ENCODE data around the gene FPGS.

Gene FPGS

GRCh38 chr9:127802576-127803443 is at the start of gene FPGS:
FPGS (plus strand) TSS chr9:127802882; CDS start chr9:127802925, 43 bp downstream.
- peaks cover 28% of the 10 kb centered on the region for H3K36me3 ChIP-seq (ENCODE audit: control insufficient read depth, low read length)
- H3K4me3 ChIP-seq (ENCODE audit: low read length), result peak within 1 kb of the TSS; percentile 91
- peaks cover 36% of the 10 kb centered on the region for H3K79me2 ChIP-seq (ENCODE audit: control insufficient read depth, low read length)
- H3F3A ChIP-seq (ENCODE audit: control insufficient read depth, insufficient read depth), result peaks cover 10% of the 10 kb centered on the region
- H4K20me1 ChIP-seq (ENCODE audit: control insufficient read depth, insufficient read depth, low read depth, low read length), result peaks cover 6% of the 10 kb centered on the region; the same call in 1 of the 2 replicates
- H3K9me3 ChIP-seq (ENCODE audit: control insufficient read depth, insufficient read depth, low read length), result no peaks in the 10 kb centered on the region
- peaks cover 31% of the 10 kb centered on the region for H3K4me1 ChIP-seq (ENCODE audit: control insufficient read depth, low read length)
- no peaks in the 10 kb centered on the region for H3K9me2 ChIP-seq (replicated peaks; ENCODE audit: control insufficient read depth, low read length)
- H3K4me2 ChIP-seq (ENCODE audit: low read length), result peak within 1 kb of the TSS; percentile 97
- no peaks in the 10 kb centered on the region for H3K27me3 ChIP-seq (ENCODE audit: control insufficient read depth, low read length)
- peak within 1 kb of the TSS; percentile 66 for H3K27ac ChIP-seq (ENCODE audit: low read depth, low read length)
- TF ChIP-seq CTCF (IDR thresholded peaks at IDR 0.05; ENCODE audit: low read depth, low read length, poor library complexity, severe bottlenecking) (no peak), EZH2phosphoT487 (IDR thresholded peaks at IDR 0.05; ENCODE audit: borderline replicate concordance, low read length) (no peak)

GRCh38 chr9:127753148-127753547 is 49.5 kb upstream of the FPGS start:
- H3K4me2 ChIP-seq (ENCODE audit: low read length), result no peak overlapping the region
- no peaks in the 10 kb centered on the region for H3K9me2 ChIP-seq (replicated peaks; ENCODE audit: control insufficient read depth, low read length)
- H3K27me3 ChIP-seq (ENCODE audit: control insufficient read depth, low read length), result no peaks in the 10 kb centered on the region
- no peak overlapping the region for H3K27ac ChIP-seq (ENCODE audit: low read depth, low read length)
- TF ChIP-seq EZH2phosphoT487 (IDR thresholded peaks at IDR 0.05; ENCODE audit: borderline replicate concordance, low read length), result no peak
- TF ChIP-seq CTCF (IDR thresholded peaks at IDR 0.05; ENCODE audit: low read depth, low read length, poor library complexity, severe bottlenecking), result no peak
- H3K36me3 ChIP-seq (ENCODE audit: control insufficient read depth, low read length), result peaks cover 29% of the 10 kb centered on the region
- no peaks in the 10 kb centered on the region for H3K79me2 ChIP-seq (ENCODE audit: control insufficient read depth, low read length)
- no peaks in the 10 kb centered on the region for H4K20me1 ChIP-seq (ENCODE audit: control insufficient read depth, insufficient read depth, low read depth, low read length)
- no peaks in the 10 kb centered on the region for H3K4me1 ChIP-seq (ENCODE audit: control insufficient read depth, low read length)
- H3K9me3 ChIP-seq (ENCODE audit: control insufficient read depth, insufficient read depth, low read length), result no peaks in the 10 kb centered on the region
- no peak overlapping the region for H3K4me3 ChIP-seq (ENCODE audit: low read length)
- H3F3A ChIP-seq (ENCODE audit: control insufficient read depth, insufficient read depth), result no peaks in the 10 kb centered on the region

- H3K9me2 ChIP-seq (replicated peaks; ENCODE audit: control insufficient read depth, low read length), result no peaks in the 10 kb centered on the region
- no peak overlapping the region for H3K4me2 ChIP-seq (ENCODE audit: low read length)
- H3F3A ChIP-seq (ENCODE audit: control insufficient read depth, insufficient read depth), result no peaks in the 10 kb centered on the region
- H3K79me2 ChIP-seq (ENCODE audit: control insufficient read depth, low read length), result no peaks in the 10 kb centered on the region
- no peak overlapping the region for H3K4me3 ChIP-seq (ENCODE audit: low read length)
- no peaks in the 10 kb centered on the region for H3K27me3 ChIP-seq (ENCODE audit: control insufficient read depth, low read length)
- no peaks in the 10 kb centered on the region for H3K9me3 ChIP-seq (ENCODE audit: control insufficient read depth, insufficient read depth, low read length)
- H4K20me1 ChIP-seq (ENCODE audit: control insufficient read depth, insufficient read depth, low read depth, low read length), result no peaks in the 10 kb centered on the region
- peaks cover 24% of the 10 kb centered on the region for H3K36me3 ChIP-seq (ENCODE audit: control insufficient read depth, low read length)
- H3K4me1 ChIP-seq (ENCODE audit: control insufficient read depth, low read length), result no peaks in the 10 kb centered on the region
- no peak for TF ChIP-seq CTCF (IDR thresholded peaks at IDR 0.05; ENCODE audit: low read depth, low read length, poor library complexity, severe bottlenecking)
- TF ChIP-seq EZH2phosphoT487 (IDR thresholded peaks at IDR 0.05; ENCODE audit: borderline replicate concordance, low read length), result no peak
- H3K27ac ChIP-seq (ENCODE audit: low read depth, low read length), result no peak overlapping the region
Measured at GRCh38 chr9:127753622-127754021, 49.1 kb upstream of the FPGS start.

All from DOHH2 (cell line).